SK-N-SH treated with all-trans-retinoic acid at 6 μM for 48 hours (cell line): ENCODE results near the gene PRMT7.

Experiments used
- ARNTL ChIP-seq: fragments of 450-650 bp; formaldehyde crosslinking; IDR thresholded peaks from 2 replicates; pipeline ENCODE4 v1.5.0; 2020; ENCODE audit warnings: low read depth, mild to moderate bottlenecking, moderate library complexity, borderline replicate concordance
- CREB5 ChIP-seq: fragments of 250-450 bp; sonication (Bioruptor Pico); IDR thresholded peaks from 2 replicates; pipeline ENCODE4 v1.5.1; 2020; ENCODE audit warnings: low read depth, mild to moderate bottlenecking, moderate library complexity
- CSRNP3 ChIP-seq: fragments of 250-450 bp; sonication (Bioruptor Pico); IDR thresholded peaks from 2 replicates; pipeline ENCODE4 v1.5.1; 2021; ENCODE audit warnings: mild to moderate bottlenecking, moderate library complexity
- ISL1 ChIP-seq: fragments of 250-450 bp; sonication (Bioruptor Pico); IDR thresholded peaks from 2 replicates; pipeline ENCODE4 v2.1.2; 2022; ENCODE audit warnings: mild to moderate bottlenecking, moderate library complexity
- RARB ChIP-seq: fragments of 250-450 bp; sonication (Bioruptor Pico); IDR thresholded peaks from 2 replicates; pipeline ENCODE4 v1.8.0; 2021; ENCODE audit warnings: mild to moderate bottlenecking, moderate library complexity
- ZC3H10 ChIP-seq: fragments of 250-450 bp; sonication (Bioruptor Pico); IDR thresholded peaks from 2 replicates; pipeline ENCODE4 v1.5.1; 2021; ENCODE audit warnings: mild to moderate bottlenecking, moderate library complexity
- ZFP3 ChIP-seq: fragments of 250-450 bp; sonication (Bioruptor Pico); IDR thresholded peaks from 2 replicates; pipeline ENCODE4 v1.5.0; 2020; ENCODE audit warnings: mild to moderate bottlenecking, moderate library complexity
- ZNF565 ChIP-seq: fragments of 450-650 bp; formaldehyde crosslinking; conservative IDR thresholded peaks from 2 replicates; pipeline ENCODE4 v1.5.0; 2020; ENCODE audit warnings: low read depth, mild to moderate bottlenecking, moderate library complexity
- ZNF70 ChIP-seq: fragments of 450-650 bp; formaldehyde crosslinking; IDR thresholded peaks from 2 replicates; pipeline ENCODE4 v1.5.0; 2020; ENCODE audit warnings: mild to moderate bottlenecking, moderate library complexity
- ZNF8 ChIP-seq: fragments of 450-650 bp; formaldehyde crosslinking; IDR thresholded peaks from 2 replicates; pipeline ENCODE4 v1.5.0; 2020; ENCODE audit warnings: mild to moderate bottlenecking, moderate library complexity
- TF ChIP-seq, protein P1 (sequence below): fragments of 250-450 bp; sonication (Bioruptor Pico); IDR thresholded peaks from 2 replicates; pipeline ENCODE4 v1.8.0; 2020; ENCODE audit warnings: mild to moderate bottlenecking, moderate library complexity, borderline replicate concordance

GRCh38 chr16:68387301-68387700 lies 76.5 kb downstream of the PRMT7 start:
- TF ChIP-seq, protein P1, sequence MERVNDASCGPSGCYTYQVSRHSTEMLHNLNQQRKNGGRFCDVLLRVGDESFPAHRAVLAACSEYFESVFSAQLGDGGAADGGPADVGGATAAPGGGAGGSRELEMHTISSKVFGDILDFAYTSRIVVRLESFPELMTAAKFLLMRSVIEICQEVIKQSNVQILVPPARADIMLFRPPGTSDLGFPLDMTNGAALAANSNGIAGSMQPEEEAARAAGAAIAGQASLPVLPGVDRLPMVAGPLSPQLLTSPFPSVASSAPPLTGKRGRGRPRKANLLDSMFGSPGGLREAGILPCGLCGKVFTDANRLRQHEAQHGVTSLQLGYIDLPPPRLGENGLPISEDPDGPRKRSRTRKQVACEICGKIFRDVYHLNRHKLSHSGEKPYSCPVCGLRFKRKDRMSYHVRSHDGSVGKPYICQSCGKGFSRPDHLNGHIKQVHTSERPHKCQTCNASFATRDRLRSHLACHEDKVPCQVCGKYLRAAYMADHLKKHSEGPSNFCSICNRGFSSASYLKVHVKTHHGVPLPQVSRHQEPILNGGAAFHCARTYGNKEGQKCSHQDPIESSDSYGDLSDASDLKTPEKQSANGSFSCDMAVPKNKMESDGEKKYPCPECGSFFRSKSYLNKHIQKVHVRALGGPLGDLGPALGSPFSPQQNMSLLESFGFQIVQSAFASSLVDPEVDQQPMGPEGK (CRISPR knock-in tag): no peak
- TF ChIP-seq ZNF70 (no peak), RARB (no peak), ARNTL (CRISPR knock-in tag) (no peak), CSRNP3 (CRISPR knock-in tag) (no peak), ZFP3 (no peak), ZNF8 (no peak), CREB5 (CRISPR knock-in tag) (no peak), ZC3H10 (no peak), ZNF565 (CRISPR knock-in tag) (no peak), ISL1 (CRISPR knock-in tag) (no peak)
